Medulla oblongata (tissue), 1 donor: ENCODE results near the gene EDN2.

Source experiments
- DNase-seq: peaks from one replicate; pipeline ENCODE4 v3.0.0-alpha.2; 2015; ENCODE audit errors: extremely low spot score

The EDN2 gene

DNA sequence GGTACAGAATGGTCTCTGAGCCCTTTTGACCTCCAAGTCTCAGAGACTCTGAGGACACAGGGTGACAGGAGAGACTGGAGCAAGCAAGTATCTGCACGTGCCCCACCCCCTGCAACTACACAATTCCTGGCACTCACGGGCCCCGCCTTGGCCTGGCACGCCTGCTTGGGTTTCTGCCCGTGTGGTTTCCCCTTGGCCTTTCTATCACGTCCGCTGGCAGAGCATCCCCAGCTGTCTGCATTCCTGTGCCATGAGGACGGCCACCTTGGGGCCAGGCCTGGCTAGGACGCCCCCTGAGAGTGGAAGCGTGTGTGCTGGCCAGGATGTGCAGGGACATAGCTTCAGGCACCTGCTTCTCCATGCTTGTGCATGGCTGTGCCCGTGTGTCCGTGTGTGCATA lies 14.3 kb upstream of the EDN2 start:
- DNase-seq, result no peak

DNA sequence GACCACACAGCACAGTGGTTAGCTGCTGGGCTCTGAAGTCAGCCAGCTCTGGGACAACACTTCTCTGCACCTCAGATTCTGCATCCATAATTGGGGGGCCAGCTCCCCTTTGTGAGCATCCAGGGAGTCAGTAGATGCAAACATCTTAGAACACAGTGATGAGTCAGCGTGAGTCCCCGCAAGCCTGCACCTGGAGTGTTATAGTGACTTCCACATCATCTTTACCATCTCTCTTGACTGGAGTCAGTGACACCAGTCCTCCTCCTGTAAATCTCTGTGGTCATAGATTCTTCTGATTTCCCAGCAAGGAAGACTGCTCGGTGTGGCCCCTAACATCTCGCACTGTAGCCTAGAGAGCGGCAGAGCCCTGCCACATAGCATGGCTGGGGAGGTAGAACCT lies 13.9 kb upstream of the EDN2 start:
- no peak for DNase-seq

DNA sequence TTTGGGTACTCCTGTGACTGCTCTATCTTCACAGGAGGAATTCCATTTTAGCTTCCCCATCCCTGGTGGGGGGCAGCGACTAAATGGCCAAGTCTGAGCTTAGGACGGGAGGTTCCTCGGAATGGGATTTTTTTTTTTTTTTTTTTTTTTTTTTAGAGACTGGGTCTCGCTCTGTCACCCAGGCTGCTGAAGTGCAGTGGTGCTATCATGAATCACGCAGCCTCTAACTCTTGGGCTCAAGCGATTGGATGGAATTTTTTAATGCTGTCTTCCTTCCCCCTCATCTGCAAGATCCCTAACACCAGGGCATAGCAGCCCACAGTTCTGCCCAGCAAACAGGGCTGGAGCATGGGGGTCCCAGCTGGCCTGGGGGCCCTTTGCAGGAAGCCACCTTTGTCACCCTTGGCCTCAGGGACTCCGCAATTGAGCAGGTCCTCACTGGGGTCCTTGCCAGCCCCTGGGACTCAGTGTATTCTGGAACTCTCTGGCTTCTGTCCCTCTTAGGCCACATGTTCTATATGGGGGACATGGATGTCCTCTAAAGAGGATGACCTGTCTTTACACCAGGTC lies 13.1 kb upstream of the EDN2 start:
- DNase-seq, result no peak

- DNase-seq, result no peak
Measured at GRCh38 chr1:41497056-41497440, 12.6 kb upstream of the EDN2 start.

- DNase-seq, result no peak
Measured at GRCh38 chr1:41496080-41497055, 11.9 kb upstream of the EDN2 start.

GRCh38 chr1:41495210-41495948 lies 10.9 kb upstream of the EDN2 start:
- DNase-seq, result peak; percentile 60

DNA sequence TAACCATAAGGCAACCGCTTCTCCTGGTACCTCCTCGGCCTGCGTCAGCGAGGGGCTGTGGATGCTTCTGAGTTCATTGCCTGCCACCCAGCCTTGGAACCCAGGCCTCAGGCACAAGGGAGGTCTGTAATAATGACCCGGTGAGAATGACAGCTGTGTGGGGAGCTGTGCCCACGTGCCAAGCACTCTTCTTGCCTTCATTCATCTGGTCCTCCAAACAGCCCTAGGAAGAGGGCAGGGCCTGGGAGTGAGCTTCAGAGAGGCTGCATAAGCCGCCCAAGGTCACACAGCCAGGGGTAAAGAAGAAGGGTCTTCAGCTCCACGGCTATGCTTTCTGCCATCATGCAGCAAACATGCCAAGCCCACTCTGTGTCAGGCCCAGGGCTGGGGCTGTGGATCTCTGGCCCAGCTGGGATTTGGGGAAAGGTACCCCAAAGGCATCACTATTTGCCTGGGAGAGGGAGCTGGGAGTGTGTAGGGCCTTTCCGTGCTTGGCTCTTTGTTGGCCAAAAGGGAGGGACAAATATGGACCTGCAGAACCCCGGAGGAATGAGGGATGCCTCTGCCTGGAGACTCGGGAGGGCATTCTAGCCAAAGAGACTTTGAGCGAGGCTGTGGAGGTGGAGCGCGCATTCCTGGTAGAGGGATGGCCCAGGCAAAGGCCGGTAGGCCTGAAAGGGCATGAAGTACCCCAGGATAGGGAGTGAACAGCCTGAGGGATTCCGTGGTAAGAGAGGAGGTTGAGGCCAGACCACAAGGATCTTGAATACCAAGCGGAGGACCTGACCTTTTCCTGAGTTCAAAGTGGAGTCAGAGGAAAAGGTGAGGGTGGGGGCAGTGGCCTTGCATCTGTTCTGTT lies 10.1 kb upstream of the EDN2 start:
- DNase-seq, result no peak

DNA sequence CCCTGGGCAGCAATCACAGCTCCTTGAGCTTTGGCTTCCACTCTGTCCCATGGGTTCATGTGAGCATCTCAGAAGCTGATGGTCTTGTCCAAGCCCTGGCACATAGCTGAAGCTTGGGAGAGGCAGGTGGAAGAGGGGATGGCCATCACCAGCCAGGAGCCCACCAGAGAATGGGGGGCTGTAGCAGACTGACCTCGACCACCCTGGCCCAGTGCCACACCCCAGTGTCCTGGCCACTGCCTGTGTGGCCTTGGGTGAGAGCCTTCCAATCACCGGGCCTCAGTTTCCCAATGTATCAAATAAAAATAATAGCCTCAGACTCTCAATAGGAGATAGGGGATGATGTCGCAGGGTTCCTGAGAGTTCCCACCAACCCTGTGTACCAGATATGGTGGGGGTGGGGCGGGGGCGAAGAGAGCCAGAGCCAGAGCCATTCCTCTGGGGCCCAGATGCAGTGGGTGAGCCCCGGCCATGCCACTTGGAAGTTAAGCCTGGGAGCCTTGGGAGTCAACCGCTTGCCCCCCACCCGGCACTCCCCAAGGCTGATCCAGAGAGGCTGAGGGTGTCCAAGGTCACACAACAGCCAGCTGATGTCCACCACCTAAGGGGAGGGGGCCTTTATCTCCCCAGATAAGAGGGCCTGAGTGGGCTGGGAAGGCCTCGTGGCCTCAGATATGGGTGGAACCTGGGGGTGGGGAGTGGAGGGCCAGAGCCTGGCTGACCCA lies 9.3 kb upstream of the EDN2 start:
- no peak for DNase-seq

- DNase-seq, result no peak
Measured at GRCh38 chr1:41493117-41493536, 8.6 kb upstream of the EDN2 start.

GRCh38 chr1:41492341-41492848 lies 7.9 kb upstream of the EDN2 start:
- no peak for DNase-seq

DNA sequence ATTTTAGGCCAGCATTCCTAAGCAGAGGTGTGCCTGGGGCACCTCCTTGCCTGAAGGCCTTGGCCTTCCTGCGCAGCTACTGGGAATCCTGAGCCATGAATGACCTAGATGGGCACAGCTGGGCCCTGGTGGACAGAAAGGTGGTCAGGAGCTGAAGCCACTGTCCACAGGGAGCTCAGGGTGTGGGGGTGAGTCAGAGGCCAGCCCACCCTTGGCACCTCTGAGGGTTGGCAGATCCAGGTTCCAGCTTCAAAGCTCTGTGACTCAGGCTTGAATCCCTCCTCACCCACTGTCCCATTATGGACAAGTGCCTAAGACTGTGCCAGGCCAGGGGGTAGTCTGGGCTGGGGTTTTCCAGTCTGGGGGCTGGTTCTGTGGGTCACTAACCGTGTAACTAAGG lies 6.4 kb upstream of the EDN2 start:
- no peak for DNase-seq

DNA sequence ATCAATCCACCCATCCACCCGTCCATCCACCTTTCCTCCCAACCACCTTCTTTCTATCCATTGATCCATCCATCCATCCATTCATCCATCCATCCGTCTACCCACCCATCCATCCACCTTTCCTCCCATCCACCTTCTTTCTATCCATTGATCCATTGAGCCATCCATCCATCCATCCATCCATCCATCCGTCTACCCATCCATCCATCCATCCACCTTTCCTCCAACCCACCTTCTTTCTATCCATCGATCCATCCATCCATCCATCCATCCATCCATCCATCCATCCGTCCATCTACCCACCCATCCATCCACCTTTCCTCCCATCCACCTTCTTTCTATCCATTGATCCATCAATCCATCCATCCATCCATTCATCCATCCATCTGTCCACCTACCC lies 5.1 kb upstream of the EDN2 start:
- no peak for DNase-seq

DNA sequence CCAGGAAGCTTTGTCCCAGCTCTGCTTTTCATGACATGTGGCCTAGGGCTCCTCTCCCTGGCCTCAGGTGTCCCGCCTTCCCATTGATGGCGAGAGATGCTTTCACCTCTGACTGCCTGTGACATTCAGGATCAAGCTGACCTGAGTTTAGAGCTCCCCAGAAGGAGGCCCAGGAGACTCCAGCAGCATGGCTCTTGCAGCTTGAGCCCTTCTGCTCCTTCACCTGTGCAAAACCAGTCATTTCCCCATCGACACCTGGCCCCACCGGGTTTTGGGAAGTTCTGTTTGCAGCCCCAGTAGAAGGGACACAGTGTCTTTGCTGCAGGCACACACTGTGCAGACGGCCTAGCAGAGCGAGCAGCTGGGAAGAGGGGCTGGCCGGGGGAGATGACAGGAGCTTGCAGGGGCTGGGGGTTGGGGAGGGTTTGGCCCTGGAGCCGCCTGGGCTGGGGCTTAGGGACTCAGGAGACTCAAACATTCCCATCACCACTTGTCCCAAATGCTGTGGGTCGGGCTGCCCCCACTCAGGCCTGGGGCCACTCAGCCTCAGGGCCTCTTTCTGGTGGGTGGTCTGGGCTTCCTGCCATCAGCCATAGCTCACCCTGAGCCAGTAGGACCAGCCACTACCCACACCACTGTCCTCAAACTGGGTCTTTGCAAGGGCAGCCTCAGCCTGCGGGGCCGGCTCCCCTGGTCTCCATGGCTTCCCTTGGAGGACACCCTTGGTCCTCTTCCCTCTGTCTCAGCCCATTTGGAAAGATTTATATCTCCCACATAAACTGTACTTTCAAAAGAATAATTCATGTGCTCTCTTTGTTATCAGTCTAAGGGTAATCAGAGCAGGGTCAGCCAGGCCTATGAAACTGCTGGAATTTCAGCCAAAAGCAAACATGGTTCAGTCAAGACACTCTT lies 3.8 kb upstream of the EDN2 start:
- DNase-seq, result no peak

- no peak for DNase-seq
Measured at GRCh38 chr1:41487126-41488039, 2.9 kb upstream of the EDN2 start.

- no peak for DNase-seq
Measured at GRCh38 chr1:41486371-41487125, 2.1 kb upstream of the EDN2 start.

GRCh38 chr1:41486053-41486370 lies 1.5 kb upstream of the EDN2 start:
- no peak for DNase-seq

GRCh38 chr1:41485605-41486004 lies 1.1 kb upstream of the EDN2 start:
- DNase-seq, result no peak

- no peak for DNase-seq
Measured at GRCh38 chr1:41483960-41484401, 502 bp downstream of the EDN2 start.
